NCI-H2107 treated with DMSO at 0.1 percent for 48 hours (cell line): ENCODE results near the gene CLSTN2.

ENCODE experiments used
- DNase-seq: peaks from one replicate; lab custom pipeline; 2025; ENCODE audit not compliant: unreplicated experiment; lab: John Stamatoyannopoulos, UW

CLSTN2 gene

GRCh38 chr3:140572334-140572733 lies 637.3 kb downstream of the CLSTN2 start:
- no peak for DNase-seq

- no peak for DNase-seq
These were observed 638.0 kb downstream of the CLSTN2 start for GRCh38 chr3:140573011-140573410.

- no peak for DNase-seq
These were observed 639.4 kb downstream of the CLSTN2 start for GRCh38 chr3:140574375-140574774.

GRCh38 chr3:140576449-140576848 lies 641.5 kb downstream of the CLSTN2 start:
- no peak for DNase-seq

- DNase-seq, result no peak
These were observed 642.9 kb downstream of the CLSTN2 start for GRCh38 chr3:140577911-140578310.

- DNase-seq, result no peak
These were observed 644.3 kb downstream of the CLSTN2 start for GRCh38 chr3:140579260-140579659.

- no peak for DNase-seq
These were observed 645.8 kb downstream of the CLSTN2 start for GRCh38 chr3:140580746-140581145.

- DNase-seq, result no peak
These were observed 649.6 kb downstream of the CLSTN2 start for GRCh38 chr3:140584549-140584948.

- DNase-seq, result no peak
These were observed 650.8 kb downstream of the CLSTN2 start for GRCh38 chr3:140585828-140586227.

- no peak for DNase-seq
These were observed 651.3 kb downstream of the CLSTN2 start for GRCh38 chr3:140586311-140586710.

GRCh38 chr3:140588558-140588957 lies 653.6 kb downstream of the CLSTN2 start:
- no peak for DNase-seq

- DNase-seq, result no peak
These were observed 658.8 kb downstream of the CLSTN2 start for GRCh38 chr3:140593766-140594165.

- DNase-seq, result no peak
These were observed 660.3 kb downstream of the CLSTN2 start for GRCh38 chr3:140595295-140595694.

- DNase-seq, result no peak
These were observed 662.4 kb downstream of the CLSTN2 start for GRCh38 chr3:140597364-140597763.

GRCh38 chr3:140597792-140598191 lies 662.8 kb downstream of the CLSTN2 start:
- no peak for DNase-seq

GRCh38 chr3:140599009-140599408 lies 664.0 kb downstream of the CLSTN2 start:
- no peak for DNase-seq

- no peak for DNase-seq
These were observed 664.5 kb downstream of the CLSTN2 start for GRCh38 chr3:140599496-140599895.

GRCh38 chr3:140601881-140602280 lies 666.9 kb downstream of the CLSTN2 start:
- DNase-seq, result no peak

- no peak for DNase-seq
These were observed 667.8 kb downstream of the CLSTN2 start for GRCh38 chr3:140602781-140603180.

- no peak for DNase-seq
These were observed 668.8 kb downstream of the CLSTN2 start for GRCh38 chr3:140603766-140604165.

- DNase-seq, result no peak
These were observed 675.6 kb downstream of the CLSTN2 start for GRCh38 chr3:140610544-140610943.

GRCh38 chr3:140614001-140614400 lies 679.0 kb downstream of the CLSTN2 start:
- no peak for DNase-seq

GRCh38 chr3:140617135-140617534 lies 682.1 kb downstream of the CLSTN2 start:
- no peak for DNase-seq

GRCh38 chr3:140626856-140627255 lies 691.9 kb downstream of the CLSTN2 start:
- no peak for DNase-seq
